Measurements from ENCODE around the gene ARAP2.

- TF ChIP-seq, protein P1, sequence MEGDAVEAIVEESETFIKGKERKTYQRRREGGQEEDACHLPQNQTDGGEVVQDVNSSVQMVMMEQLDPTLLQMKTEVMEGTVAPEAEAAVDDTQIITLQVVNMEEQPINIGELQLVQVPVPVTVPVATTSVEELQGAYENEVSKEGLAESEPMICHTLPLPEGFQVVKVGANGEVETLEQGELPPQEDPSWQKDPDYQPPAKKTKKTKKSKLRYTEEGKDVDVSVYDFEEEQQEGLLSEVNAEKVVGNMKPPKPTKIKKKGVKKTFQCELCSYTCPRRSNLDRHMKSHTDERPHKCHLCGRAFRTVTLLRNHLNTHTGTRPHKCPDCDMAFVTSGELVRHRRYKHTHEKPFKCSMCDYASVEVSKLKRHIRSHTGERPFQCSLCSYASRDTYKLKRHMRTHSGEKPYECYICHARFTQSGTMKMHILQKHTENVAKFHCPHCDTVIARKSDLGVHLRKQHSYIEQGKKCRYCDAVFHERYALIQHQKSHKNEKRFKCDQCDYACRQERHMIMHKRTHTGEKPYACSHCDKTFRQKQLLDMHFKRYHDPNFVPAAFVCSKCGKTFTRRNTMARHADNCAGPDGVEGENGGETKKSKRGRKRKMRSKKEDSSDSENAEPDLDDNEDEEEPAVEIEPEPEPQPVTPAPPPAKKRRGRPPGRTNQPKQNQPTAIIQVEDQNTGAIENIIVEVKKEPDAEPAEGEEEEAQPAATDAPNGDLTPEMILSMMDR (IDR thresholded peaks at IDR 0.05), result no peak
- TF ChIP-seq POLR2A (IDR thresholded peaks at IDR 0.05), result no peak
Measured at GRCh38 chr4:36215627-36216026, 28.7 kb downstream of the ARAP2 start.

Measured in tibial nerve (tissue), 3 donors.